ENCODE measurements around the gene TNKS2.
A peak's percentile ranks its signal among the peaks of the same experiment; 100 is the strongest.
"Not testable (repeated sequence)": the region's sequence is repeated elsewhere in the genome, so short reads cannot be mapped to it uniquely, and the experiment has no call there.

TNKS2 gene

GRCh38 chr10:91865562-91866081, 67.4 kb downstream of the TNKS2 start:
- DNase-seq (ENCODE audit: low read depth), result no peak

GRCh38 chr10:91875156-91875555, 76.9 kb downstream of the TNKS2 start:
- no peak for DNase-seq (ENCODE audit: low read depth)

GRCh38 chr10:91875779-91876178, 77.6 kb downstream of the TNKS2 start:
- DNase-seq (ENCODE audit: low read depth), result no peak

- DNase-seq (ENCODE audit: low read depth), result no peak
Measured at GRCh38 chr10:91879515-91880170, 81.4 kb downstream of the TNKS2 start.

GRCh38 chr10:91880310-91880709, 82.1 kb downstream of the TNKS2 start:
- DNase-seq (ENCODE audit: low read depth), result no peak

GRCh38 chr10:91883549-91884444, 85.6 kb downstream of the TNKS2 start:
- no peak for DNase-seq (ENCODE audit: low read depth)

GRCh38 chr10:91884536-91884935, 86.3 kb downstream of the TNKS2 start:
- no peak for DNase-seq (ENCODE audit: low read depth)

- DNase-seq (ENCODE audit: low read depth), result no peak
Measured at GRCh38 chr10:91885362-91886079, 87.3 kb downstream of the TNKS2 start.

- DNase-seq (ENCODE audit: low read depth), result no peak
Measured at GRCh38 chr10:91886954-91887271, 88.7 kb downstream of the TNKS2 start.

- DNase-seq (ENCODE audit: low read depth), result no peak
Measured at GRCh38 chr10:91887272-91888076, 89.2 kb downstream of the TNKS2 start.

GRCh38 chr10:91891125-91892001, 93.1 kb downstream of the TNKS2 start:
- DNase-seq (ENCODE audit: low read depth), result peak; percentile 73

GRCh38 chr10:91893051-91893450, 94.8 kb downstream of the TNKS2 start:
- no peak for DNase-seq (ENCODE audit: low read depth)

GRCh38 chr10:91894261-91894685, 96.0 kb downstream of the TNKS2 start:
- DNase-seq (ENCODE audit: low read depth), result not testable (repeated sequence)

- DNase-seq (ENCODE audit: low read depth), result no peak
Measured at GRCh38 chr10:91896212-91896756, 98.1 kb downstream of the TNKS2 start.

GRCh38 chr10:91897421-91897820, 99.2 kb downstream of the TNKS2 start:
- no peak for DNase-seq (ENCODE audit: low read depth)

GRCh38 chr10:91901784-91902677, 103.8 kb downstream of the TNKS2 start:
- peak; percentile 92 for DNase-seq (ENCODE audit: low read depth)

- DNase-seq (ENCODE audit: low read depth), result no peak
Measured at GRCh38 chr10:91907033-91907594, 108.9 kb downstream of the TNKS2 start.

GRCh38 chr10:91907914-91908336, 109.7 kb downstream of the TNKS2 start:
- no peak for DNase-seq (ENCODE audit: low read depth)
